GM20000 (cell line): ENCODE data around the gene KAZN.
"Not testable (repeated sequence)": the region's sequence is repeated elsewhere in the genome, so short reads cannot be mapped to it uniquely, and the experiment has no call there.

ENCODE experiments used
- DNase-seq: peaks from one replicate; pipeline ENCODE4 v3.0.0; 2012; ENCODE audit warnings: low spot score
- CTCF ChIP-seq: IDR thresholded peaks from 2 replicates; pipeline ENCODE4 v1.5.1; 2012; ENCODE audit warnings: mild to moderate bottlenecking, control low read depth; ENCODE audit errors: extremely low read depth, missing control alignments

The KAZN gene

DNA sequence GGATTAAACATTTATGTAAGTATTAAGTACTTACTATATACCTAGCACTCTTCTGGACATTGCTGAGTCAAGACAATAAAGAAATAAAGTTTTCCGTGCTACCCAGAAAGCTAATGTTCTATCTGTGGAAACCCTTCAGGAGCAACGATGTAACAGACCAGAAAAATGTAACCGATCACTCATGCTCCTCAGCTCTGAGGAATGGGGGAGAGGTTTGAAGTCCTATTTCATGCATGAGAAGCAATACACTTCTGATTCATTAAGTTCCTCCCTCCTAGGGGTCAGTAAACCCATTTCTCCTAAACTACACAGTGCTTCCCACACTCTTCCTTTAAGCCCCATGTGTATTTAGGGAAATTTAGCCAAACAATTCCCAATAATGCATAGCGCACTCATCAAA lies 25.6 kb upstream of the KAZN start:
- no peak for DNase-seq
- TF ChIP-seq CTCF: no peak

GRCh38 chr1:14576155-14576554 lies 22.3 kb upstream of the KAZN start:
- DNase-seq: no peak
- no peak for TF ChIP-seq CTCF

- TF ChIP-seq CTCF: no peak
- no peak for DNase-seq
These were observed 21.2 kb upstream of the KAZN start for GRCh38 chr1:14577261-14577660.

DNA sequence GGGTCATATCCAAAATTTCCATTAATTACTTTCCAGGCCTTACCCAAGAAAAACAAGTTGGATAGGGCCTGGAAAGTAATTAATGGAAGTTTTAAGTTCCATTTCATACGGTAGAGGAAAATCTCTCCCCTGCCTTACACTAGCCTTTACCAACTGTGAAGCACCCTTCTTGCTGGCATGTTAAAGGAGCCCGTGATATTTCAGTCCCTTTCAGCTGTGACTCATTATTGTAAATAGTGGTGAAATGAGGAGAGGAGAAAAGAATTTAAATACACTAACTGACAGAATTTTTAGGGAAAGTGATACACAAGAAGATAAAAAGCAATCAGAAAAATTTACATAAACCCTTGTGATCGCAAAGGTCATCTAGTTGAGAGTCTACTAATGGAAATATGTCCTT lies 20.3 kb upstream of the KAZN start:
- TF ChIP-seq CTCF: no peak
- no peak for DNase-seq

DNA sequence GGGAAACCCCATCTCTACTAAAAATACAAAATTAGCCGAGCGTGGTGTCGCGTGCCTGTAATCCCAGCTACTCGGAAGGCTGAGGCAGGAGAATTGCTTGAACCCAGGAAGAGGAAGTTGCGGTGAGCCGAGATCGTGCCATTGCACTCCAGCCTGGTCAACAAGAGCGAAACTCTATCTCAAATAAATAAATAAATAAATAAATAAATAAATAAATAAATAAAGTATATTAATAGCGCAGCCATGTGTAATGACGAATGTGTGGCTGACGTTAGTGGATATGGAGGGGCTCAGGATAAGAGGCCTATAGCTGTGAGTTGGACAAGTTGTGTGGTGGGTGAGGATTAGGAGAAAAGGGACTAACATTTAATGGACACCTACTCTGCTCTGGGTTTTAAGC lies 18.2 kb upstream of the KAZN start:
- not testable (repeated sequence) for DNase-seq

DNA sequence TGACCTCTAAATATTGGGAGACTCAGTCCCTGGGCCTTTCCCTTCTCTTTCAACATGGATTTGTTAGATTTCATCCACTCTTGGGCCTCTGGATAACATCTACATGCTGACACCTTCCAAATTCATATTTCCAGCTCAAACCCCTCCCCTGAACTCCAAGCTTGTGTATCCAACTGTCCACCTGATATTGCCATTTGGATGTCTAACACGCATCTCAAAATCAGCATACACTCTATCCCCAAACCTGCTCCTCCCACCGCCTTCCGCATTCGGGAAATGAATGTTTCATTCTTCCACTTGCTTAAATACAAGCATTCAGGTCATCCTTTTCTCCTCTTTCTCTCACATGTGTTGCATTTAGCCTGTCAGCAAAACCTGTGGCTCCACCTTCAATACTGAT lies 17.5 kb upstream of the KAZN start:
- no peak for DNase-seq
- no peak for TF ChIP-seq CTCF

DNA sequence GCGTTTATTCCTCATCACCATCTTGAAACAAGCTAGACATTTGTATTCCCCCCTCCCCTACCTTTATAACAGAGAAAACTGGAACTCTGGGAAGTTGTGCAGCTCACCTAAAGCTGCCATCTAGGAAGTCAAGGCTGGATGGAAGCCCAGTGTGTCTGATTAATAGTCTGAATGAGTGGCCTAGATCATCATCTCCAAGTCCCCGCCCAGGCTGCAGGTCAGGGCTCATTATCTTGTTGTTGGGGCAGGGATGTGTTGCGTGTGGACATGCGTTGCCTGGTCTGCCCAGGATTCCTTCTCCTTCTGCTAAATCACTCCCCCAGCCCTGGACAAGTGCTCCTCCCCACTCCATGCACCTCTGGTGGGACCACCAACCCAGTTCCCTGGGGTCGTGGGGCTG lies 14.7 kb upstream of the KAZN start:
- TF ChIP-seq CTCF: no peak
- DNase-seq: no peak

GRCh38 chr1:14585728-14586127 lies 12.8 kb upstream of the KAZN start:
- no peak for DNase-seq
- TF ChIP-seq CTCF: no peak
